Mesothelial cell of epicardium (in vitro differentiated cells): ENCODE measurements around the gene MED25. TPM values are rescaled to one million over a fixed set of nuclear protein-coding genes. Genes with fewer than 3 reads are reported as not detected.

Experiments used
- DNase-seq, 2 experiments: peaks; one replicate each; pipeline ENCODE4 v3.0.0; 2021; ENCODE audit warnings: low spot score in 2 of 2; ENCODE audit not compliant: unreplicated experiment in 2 of 2
- H3K27ac Mint-ChIP-seq: 2 replicates; pipeline ENCODE4 v1.8.0; 2021; ENCODE audit warnings: mixed read lengths
- H3K27me3 Mint-ChIP-seq: 2 replicates; pipeline ENCODE4 v1.8.0; 2021; ENCODE audit warnings: low read depth, mixed read lengths
- H3K36me3 Mint-ChIP-seq: 2 replicates; pipeline ENCODE4 v1.8.0; 2021; ENCODE audit warnings: mixed read lengths
- H3K4me1 Mint-ChIP-seq: 2 replicates; pipeline ENCODE4 v1.8.0; 2021; ENCODE audit warnings: mixed read lengths
- H3K4me3 Mint-ChIP-seq: 2 replicates; pipeline ENCODE4 v1.8.0; 2021; ENCODE audit warnings: mild to moderate bottlenecking, moderate library complexity, mixed read lengths
- H3K9me3 Mint-ChIP-seq: 2 replicates; pipeline ENCODE4 v1.8.0; 2021; ENCODE audit warnings: mixed read lengths
- total RNA-seq: library from RNA; stranded (reverse); gene quantifications from 3 replicates; pipeline ENCODE4 v1.2.1, GENCODE V29; 2021
- TF ChIP-seq, protein P1 (sequence below): fragments of 200-600 bp; sonication (generic); IDR thresholded peaks from one replicate; pipeline ENCODE4 v1.5.0; 2021; ENCODE audit warnings: antibody characterized with exemption; ENCODE audit not compliant: unreplicated experiment

MED25 gene
- total RNA-seq, 1 donor from 2014 or later = 103 TPM

DNA sequence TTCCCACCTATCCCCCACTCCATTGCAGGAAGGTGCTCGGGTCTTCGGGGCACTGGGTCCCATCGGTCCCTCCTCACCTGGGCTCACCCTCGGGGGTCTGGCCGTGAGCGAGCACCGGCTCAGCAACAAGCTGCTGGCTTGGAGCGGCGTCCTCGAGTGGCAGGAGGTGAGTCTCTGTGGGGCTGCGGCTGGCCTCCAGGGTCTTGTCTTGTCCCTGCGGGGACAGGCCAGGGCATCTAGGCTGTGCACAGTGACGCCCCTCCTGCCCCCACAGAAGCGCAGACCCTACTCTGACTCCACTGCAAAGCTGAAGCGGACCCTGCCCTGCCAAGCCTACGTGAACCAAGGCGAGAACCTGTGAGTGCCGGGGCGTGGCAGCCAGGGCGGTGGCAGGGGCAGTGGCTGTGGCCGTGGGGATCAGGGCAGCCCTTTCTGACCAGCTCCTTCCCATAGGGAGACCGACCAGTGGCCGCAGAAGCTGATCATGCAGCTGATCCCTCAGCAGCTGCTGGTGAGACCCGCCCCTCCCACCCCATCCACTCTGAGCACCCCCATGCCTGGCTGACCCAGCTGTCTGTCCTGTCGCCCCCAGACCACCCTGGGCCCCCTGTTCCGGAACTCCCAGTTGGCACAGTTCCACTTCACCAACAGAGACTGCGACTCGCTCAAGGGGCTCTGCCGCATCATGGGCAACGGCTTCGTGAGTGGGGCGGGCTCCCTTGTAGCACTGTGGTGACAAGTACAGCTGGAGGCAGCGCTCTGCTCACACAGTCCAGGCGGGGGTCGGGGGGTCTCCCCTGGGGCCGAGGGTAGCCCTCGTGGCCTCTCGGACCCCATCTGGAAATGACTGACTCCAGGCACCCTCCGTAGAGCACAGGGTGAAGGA, 36.5 kb downstream of the MED25 start:
- Mint-ChIP-seq H3K4me1 (peaks cover 25% of the 10 kb centered on the region), H3K4me3 (no peak overlapping the region), H3K36me3 (peaks cover 14% of the 10 kb centered on the region), H3K27ac (no peak overlapping the region), H3K9me3 (peaks cover 7% of the 10 kb centered on the region), H3K27me3 (no peaks in the 10 kb centered on the region)
- DNase-seq = no peak
- TF ChIP-seq, protein P1, sequence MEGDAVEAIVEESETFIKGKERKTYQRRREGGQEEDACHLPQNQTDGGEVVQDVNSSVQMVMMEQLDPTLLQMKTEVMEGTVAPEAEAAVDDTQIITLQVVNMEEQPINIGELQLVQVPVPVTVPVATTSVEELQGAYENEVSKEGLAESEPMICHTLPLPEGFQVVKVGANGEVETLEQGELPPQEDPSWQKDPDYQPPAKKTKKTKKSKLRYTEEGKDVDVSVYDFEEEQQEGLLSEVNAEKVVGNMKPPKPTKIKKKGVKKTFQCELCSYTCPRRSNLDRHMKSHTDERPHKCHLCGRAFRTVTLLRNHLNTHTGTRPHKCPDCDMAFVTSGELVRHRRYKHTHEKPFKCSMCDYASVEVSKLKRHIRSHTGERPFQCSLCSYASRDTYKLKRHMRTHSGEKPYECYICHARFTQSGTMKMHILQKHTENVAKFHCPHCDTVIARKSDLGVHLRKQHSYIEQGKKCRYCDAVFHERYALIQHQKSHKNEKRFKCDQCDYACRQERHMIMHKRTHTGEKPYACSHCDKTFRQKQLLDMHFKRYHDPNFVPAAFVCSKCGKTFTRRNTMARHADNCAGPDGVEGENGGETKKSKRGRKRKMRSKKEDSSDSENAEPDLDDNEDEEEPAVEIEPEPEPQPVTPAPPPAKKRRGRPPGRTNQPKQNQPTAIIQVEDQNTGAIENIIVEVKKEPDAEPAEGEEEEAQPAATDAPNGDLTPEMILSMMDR = no peak

DNA sequence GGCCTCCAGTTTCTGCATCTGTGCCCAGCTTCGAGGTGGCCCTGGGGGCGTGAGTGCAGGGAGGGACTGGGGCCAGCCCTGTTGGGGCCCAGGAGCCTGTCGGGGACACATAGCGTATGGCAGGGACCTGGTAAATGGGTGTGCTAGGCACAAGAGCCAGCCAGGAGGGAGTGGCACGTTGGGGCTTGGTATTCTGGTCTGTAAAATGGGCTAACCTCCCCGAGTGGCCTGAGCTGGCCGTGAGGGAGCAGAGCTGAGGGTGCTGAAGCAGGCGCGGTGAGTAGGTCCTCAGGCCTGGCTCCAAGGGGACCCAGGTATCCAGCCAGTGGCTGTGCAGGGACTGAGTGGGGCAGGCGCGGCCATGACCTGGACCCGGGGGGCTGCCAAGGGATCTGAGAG, 37.2 kb downstream of the MED25 start:
- Mint-ChIP-seq H3K36me3 (peaks cover 7% of the 10 kb centered on the region), H3K27ac (peak overlapping the region; percentile 53)

DNA sequence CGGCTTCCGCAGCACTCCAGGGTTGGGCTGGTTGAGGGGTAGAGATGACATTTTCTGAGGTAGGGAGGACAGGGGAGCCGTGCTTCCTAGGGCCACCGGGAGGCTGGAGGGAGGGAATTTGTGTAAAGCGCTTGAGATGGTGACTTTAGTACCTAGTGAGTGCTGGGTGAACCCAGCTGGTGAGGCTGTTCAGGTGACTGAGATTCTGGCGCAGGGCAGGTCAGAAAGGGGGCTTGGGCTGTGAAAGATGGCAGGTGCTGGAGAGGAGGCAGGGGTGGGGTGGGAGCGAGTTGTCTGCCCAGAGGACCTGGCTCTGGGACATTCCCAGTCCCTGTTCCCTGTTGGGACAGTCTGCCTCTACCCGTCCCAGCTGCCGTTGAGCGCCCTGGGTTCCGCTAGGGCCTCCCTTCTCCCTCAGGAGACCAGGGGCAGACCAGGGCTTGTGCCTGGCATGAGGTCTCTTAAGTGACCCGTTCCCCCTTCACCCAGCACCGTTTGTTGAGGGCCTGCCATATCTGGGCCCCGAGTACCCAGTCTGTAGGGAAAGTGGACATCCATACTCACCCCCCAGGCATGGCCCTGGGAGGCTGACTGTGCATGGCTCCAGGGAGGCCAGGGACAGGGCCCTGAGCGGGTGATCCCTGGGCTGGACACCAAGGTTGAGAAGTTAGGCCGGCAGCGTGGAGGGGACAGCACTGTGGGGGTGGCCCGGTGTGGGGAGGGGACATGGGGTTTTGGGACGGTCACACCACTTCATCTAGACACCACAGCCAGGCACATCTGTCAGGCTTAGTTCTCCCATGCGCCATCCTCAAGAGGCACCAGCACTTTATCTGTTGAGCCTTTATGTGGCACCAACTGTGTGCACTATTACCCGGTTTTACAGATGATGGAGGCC, 37.8 kb downstream of the MED25 start:
- TF ChIP-seq, protein P1 = no peak
- H3K36me3 Mint-ChIP-seq = peaks cover 7% of the 10 kb centered on the region
- no peak overlapping the region for H3K4me3 Mint-ChIP-seq
- peak overlapping the region; percentile 53 for H3K27ac Mint-ChIP-seq
- no peak for DNase-seq
- H3K4me1 Mint-ChIP-seq = peaks cover 19% of the 10 kb centered on the region
- no peaks in the 10 kb centered on the region for H3K9me3 Mint-ChIP-seq
- H3K27me3 Mint-ChIP-seq = no peaks in the 10 kb centered on the region

More for the DNA sequence above, 37.2 kb downstream of the MED25 start:
- DNase-seq = no peak
- H3K27me3 Mint-ChIP-seq = no peaks in the 10 kb centered on the region
- no peak overlapping the region for H3K4me3 Mint-ChIP-seq
- H3K4me1 Mint-ChIP-seq = peaks cover 19% of the 10 kb centered on the region
- peaks cover under 1% of the 10 kb centered on the region for H3K9me3 Mint-ChIP-seq
- TF ChIP-seq, protein P1 = no peak

DNA sequence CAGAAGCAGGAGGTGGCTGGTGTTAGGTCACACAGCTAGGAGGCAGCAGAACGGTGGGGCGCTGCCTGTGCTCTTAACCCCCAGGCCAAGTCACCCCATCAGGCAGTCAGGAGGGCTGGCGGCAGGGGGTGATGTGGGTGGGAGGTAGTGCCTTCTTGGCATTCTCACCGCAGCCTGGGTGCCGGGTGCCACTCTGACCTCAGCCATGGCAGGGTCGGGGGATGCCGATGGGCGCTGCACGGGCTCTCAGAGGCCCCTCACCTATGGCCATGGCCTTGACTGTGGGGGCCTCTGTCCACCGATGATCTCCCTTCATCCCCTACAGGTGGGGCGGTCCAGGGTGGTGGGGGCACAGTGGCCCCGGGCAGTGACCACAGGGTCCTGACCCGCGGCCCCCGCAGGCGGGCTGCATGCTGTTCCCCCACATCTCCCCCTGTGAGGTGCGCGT, 38.5 kb downstream of the MED25 start:
- no peak overlapping the region for H3K27ac Mint-ChIP-seq
- TF ChIP-seq, protein P1 = no peak
- no peak overlapping the region for H3K4me3 Mint-ChIP-seq
- no peak for DNase-seq
- H3K4me1 Mint-ChIP-seq = peaks cover 21% of the 10 kb centered on the region
- H3K9me3 Mint-ChIP-seq = no peaks in the 10 kb centered on the region
- peaks cover 9% of the 10 kb centered on the region for H3K36me3 Mint-ChIP-seq
- no peaks in the 10 kb centered on the region for H3K27me3 Mint-ChIP-seq

DNA sequence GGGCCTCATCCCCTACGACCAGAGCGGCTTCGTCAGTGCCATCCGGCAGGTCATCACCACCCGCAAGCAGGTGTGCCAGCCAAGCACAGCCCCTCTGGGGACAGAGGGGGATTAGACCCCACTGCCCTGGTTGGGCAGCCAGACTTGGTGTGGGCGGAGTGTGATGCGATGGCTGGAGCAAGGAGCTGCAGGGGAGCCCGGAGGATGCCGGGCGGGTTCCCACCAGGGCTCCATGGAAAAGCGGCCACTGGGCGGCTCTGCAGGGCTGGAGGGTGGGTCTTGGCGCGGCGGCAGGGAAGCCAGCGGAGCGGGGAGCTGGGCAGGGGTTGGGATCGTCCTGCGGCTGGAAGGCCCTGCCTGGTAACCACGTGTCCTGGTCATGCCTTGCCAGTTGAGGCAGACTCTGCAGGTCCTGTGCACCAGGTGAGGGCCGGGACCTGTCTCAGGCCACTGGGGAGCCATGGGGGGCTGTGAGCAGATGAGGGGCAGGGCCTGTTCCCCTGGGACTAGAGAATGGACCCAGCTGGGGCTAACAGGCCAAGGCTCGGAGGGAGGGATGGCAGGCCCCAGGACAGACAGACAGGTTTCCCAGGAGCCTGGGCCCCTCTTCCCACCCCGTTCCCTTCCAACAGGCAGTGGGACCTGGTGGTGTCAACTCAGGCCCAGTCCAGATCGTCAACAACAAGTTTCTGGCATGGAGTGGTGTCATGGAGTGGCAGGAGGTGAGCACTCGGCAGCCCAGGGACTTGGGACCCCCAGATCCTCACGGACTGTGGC, 39.2 kb downstream of the MED25 start:
- Mint-ChIP-seq H3K36me3 (peaks cover 9% of the 10 kb centered on the region), H3K27ac (no peak overlapping the region)
- TF ChIP-seq, protein P1 = no peak

More for the DNA sequence above, 39.2 kb downstream of the MED25 start:
- Mint-ChIP-seq H3K4me1 (peaks cover 17% of the 10 kb centered on the region), H3K9me3 (no peaks in the 10 kb centered on the region), H3K4me3 (no peak overlapping the region), H3K27me3 (no peaks in the 10 kb centered on the region)
- DNase-seq = no peak
